ENCODE measurements around the gene TOMM20. TPM values are rescaled to one million over a fixed set of nuclear protein-coding genes. Genes with fewer than 3 reads are reported as not detected.
A peak's percentile ranks its signal among the peaks of the same experiment; 100 is the strongest.

TOMM20 gene
- total RNA-seq, 1 experiment from 2014 or later, result 184 TPM

DNA sequence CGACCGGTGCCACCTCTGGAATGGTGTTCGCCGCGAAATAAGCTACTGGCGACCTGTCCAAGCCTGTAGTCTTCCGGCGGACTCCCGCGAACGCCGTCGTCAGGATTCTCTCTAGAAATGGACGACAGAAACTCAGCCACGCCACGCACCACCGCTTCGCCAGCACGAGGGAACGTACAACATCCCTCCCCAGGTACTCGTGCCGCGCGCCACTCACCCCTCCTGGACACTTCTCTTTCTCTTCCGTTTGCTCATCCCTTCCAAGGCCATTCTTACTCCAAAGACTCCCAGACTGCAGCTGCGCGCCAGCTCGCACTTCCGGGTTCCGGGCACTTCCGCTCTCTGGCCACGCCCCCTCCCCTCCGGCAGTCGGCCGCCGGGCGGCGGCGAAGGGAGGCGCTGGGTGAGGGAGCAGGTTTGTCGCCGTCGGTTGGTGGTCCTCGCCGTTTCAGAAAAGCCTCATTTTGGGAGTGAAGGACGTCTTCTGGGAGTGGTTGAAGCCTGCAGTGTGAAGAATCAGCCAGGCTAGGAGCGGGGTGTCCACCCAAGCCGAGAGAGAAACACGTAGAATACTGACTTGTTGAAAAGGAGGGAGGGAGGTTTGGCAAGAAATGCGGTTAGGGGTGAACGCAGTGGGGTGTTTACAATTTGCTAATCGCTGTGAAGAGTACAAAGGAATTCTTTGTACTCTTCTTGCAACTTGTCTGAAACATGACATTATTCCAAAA, 32.5 kb upstream of the TOMM20 start, which contains the start of gene RBM34:
Gene RBM34, minus strand, starts transcription at position 294 of the 728 bp plus-strand sequence. Its CDS starts 24 bp downstream, at position 270.
- intact Hi-C loops (cut with micrococcal nuclease), result loop anchor here (10.0 kb wide), 1 partner anchor 254 kb away; no protein-coding TSS in a partner anchor
- H3K79me2 ChIP-seq (ENCODE audit: insufficient read depth, low read length), result peaks cover 41% of the 10 kb centered on the region
- no peaks in the 10 kb centered on the region for H4K20me1 ChIP-seq (ENCODE audit: insufficient read depth)
- DNase-seq (ENCODE audit: low read depth, low spot score) (peak; percentile 71), ATAC-seq (peak; percentile 92)
- ChIA-PET CTCF (interaction anchor here (0.6 kb wide), 1 partner anchor 256 kb away, joined by 3 read pairs; no protein-coding TSS in a partner anchor), RAD21 (ENCODE audit: low non-redundant PET in 1 of 2, low total read pairs in 2 of 2, uncharacterized antibody in 2 of 2, unreplicated experiment in 2 of 2) (no interaction called here), POLR2A (interaction anchor here (0.8 kb wide), 1 partner anchor 24 kb away, joined by 3 read pairs; no protein-coding TSS in a partner anchor)
- peaks cover 0 to 15% of the 10 kb centered on the region in 2 experiments; a peak in 2 of 4 replicates for H3K4me1 ChIP-seq (ENCODE audit: control insufficient read depth in 1 of 2, insufficient read depth in 2 of 2, low read length in 2 of 2)
- peak within 1 kb of the TSS; percentile 86 for H3K4me2 ChIP-seq (ENCODE audit: low read length)
- no peaks in the 10 kb centered on the region for H3K9me3 ChIP-seq (ENCODE audit: control insufficient read depth in 1 of 2, insufficient read depth in 1 of 2, low read depth in 1 of 2, low read length in 2 of 2)
- no TSS peak for BruUV-seq (replicated peaks)
- no peak within 1 kb of the TSS for H2AFZ ChIP-seq (ENCODE audit: low read depth, low read length, poor library complexity, severe bottlenecking)
- peak within 1 kb of the TSS; percentile 78 for H3K9ac ChIP-seq (ENCODE audit: low read length)
- H3K27me3 ChIP-seq (ENCODE audit: insufficient read depth, low read length), result no peaks in the 10 kb centered on the region
- peaks cover 8 to 22% of the 10 kb centered on the region in 2 experiments; a peak in 3 of 4 replicates for H3K36me3 ChIP-seq (ENCODE audit: control insufficient read depth in 1 of 2, insufficient read depth in 2 of 2, low read length in 2 of 2)
- no peaks in the 10 kb centered on the region for H3K9me2 ChIP-seq (ENCODE audit: insufficient read depth)
- H3K27ac ChIP-seq (ENCODE audit: low read depth, low read length), result peak within 1 kb of the TSS; percentile 64
- peak within 1 kb of the TSS; percentile 73 to 80 for H3K4me3 ChIP-seq (replicated peaks in 1 of 2; ENCODE audit: low read depth in 1 of 2, low read length in 2 of 2)
- TF ChIP-seq CEBPB (IDR thresholded peaks at IDR 0.05; ENCODE audit: low read depth), result no peak
- TF ChIP-seq, protein P1, sequence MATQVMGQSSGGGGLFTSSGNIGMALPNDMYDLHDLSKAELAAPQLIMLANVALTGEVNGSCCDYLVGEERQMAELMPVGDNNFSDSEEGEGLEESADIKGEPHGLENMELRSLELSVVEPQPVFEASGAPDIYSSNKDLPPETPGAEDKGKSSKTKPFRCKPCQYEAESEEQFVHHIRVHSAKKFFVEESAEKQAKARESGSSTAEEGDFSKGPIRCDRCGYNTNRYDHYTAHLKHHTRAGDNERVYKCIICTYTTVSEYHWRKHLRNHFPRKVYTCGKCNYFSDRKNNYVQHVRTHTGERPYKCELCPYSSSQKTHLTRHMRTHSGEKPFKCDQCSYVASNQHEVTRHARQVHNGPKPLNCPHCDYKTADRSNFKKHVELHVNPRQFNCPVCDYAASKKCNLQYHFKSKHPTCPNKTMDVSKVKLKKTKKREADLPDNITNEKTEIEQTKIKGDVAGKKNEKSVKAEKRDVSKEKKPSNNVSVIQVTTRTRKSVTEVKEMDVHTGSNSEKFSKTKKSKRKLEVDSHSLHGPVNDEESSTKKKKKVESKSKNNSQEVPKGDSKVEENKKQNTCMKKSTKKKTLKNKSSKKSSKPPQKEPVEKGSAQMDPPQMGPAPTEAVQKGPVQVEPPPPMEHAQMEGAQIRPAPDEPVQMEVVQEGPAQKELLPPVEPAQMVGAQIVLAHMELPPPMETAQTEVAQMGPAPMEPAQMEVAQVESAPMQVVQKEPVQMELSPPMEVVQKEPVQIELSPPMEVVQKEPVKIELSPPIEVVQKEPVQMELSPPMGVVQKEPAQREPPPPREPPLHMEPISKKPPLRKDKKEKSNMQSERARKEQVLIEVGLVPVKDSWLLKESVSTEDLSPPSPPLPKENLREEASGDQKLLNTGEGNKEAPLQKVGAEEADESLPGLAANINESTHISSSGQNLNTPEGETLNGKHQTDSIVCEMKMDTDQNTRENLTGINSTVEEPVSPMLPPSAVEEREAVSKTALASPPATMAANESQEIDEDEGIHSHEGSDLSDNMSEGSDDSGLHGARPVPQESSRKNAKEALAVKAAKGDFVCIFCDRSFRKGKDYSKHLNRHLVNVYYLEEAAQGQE (IDR thresholded peaks at IDR 0.05; ENCODE audit: low read depth), result no peak
- TF ChIP-seq EZH2 (IDR thresholded peaks at IDR 0.05), result no peak
- peak; percentile 69; the same call in 1 of the 2 replicates for TF ChIP-seq MAX (IDR thresholded peaks at IDR 0.05)
- no peak; the same call in 1 of the 2 replicates for TF ChIP-seq SRF (IDR thresholded peaks at IDR 0.05; ENCODE audit: low read depth)
- peak; percentile 97 for TF ChIP-seq POLR2A (IDR thresholded peaks at IDR 0.05; ENCODE audit: borderline replicate concordance, extremely low read depth, insufficient read depth, insufficient read length)
- TF ChIP-seq, protein P2, sequence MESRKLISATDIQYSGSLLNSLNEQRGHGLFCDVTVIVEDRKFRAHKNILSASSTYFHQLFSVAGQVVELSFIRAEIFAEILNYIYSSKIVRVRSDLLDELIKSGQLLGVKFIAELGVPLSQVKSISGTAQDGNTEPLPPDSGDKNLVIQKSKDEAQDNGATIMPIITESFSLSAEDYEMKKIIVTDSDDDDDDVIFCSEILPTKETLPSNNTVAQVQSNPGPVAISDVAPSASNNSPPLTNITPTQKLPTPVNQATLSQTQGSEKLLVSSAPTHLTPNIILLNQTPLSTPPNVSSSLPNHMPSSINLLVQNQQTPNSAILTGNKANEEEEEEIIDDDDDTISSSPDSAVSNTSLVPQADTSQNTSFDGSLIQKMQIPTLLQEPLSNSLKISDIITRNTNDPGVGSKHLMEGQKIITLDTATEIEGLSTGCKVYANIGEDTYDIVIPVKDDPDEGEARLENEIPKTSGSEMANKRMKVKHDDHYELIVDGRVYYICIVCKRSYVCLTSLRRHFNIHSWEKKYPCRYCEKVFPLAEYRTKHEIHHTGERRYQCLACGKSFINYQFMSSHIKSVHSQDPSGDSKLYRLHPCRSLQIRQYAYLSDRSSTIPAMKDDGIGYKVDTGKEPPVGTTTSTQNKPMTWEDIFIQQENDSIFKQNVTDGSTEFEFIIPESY (IDR thresholded peaks at IDR 0.05; ENCODE audit: extremely low read depth, insufficient replicate concordance, low read length), result peak; percentile 35
- TF ChIP-seq ZFX (IDR thresholded peaks at IDR 0.05), result no peak
- TF ChIP-seq CBX3 (IDR thresholded peaks at IDR 0.05; ENCODE audit: low read depth), result no peak; the same call in 1 of the 2 replicates
- TF ChIP-seq RAD21 (IDR thresholded peaks at IDR 0.05; ENCODE audit: low read depth), result no peak
- TF ChIP-seq EGR1 (IDR thresholded peaks at IDR 0.05; ENCODE audit: low read depth), result no peak
- no peak; the same call in 1 of the 2 replicates for TF ChIP-seq JUND (IDR thresholded peaks at IDR 0.05)
- no peak for TF ChIP-seq TCF7L2 (IDR thresholded peaks at IDR 0.05; ENCODE audit: borderline replicate concordance, extremely low read depth, insufficient read depth, insufficient read length)
- peak; percentile 92 for TF ChIP-seq SIN3A (IDR thresholded peaks at IDR 0.05; ENCODE audit: low read depth)
- peak; percentile 99 for TF ChIP-seq ELF1 (IDR thresholded peaks at IDR 0.05; ENCODE audit: borderline replicate concordance, low read depth)
- no peak for TF ChIP-seq EZH2phosphoT487 (IDR thresholded peaks at IDR 0.05; ENCODE audit: borderline replicate concordance)
- TF ChIP-seq, protein P3, sequence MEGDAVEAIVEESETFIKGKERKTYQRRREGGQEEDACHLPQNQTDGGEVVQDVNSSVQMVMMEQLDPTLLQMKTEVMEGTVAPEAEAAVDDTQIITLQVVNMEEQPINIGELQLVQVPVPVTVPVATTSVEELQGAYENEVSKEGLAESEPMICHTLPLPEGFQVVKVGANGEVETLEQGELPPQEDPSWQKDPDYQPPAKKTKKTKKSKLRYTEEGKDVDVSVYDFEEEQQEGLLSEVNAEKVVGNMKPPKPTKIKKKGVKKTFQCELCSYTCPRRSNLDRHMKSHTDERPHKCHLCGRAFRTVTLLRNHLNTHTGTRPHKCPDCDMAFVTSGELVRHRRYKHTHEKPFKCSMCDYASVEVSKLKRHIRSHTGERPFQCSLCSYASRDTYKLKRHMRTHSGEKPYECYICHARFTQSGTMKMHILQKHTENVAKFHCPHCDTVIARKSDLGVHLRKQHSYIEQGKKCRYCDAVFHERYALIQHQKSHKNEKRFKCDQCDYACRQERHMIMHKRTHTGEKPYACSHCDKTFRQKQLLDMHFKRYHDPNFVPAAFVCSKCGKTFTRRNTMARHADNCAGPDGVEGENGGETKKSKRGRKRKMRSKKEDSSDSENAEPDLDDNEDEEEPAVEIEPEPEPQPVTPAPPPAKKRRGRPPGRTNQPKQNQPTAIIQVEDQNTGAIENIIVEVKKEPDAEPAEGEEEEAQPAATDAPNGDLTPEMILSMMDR (IDR thresholded peaks at IDR 0.05 in 2 of 3, conservative IDR thresholded peaks at IDR 0.05 in 1 of 3; ENCODE audit: borderline replicate concordance in 1 of 3, insufficient read depth in 1 of 3, low read depth in 2 of 3, low read length in 2 of 3), result 0 out of 6 replicates have a peak, but pooled peaks of 1 of the 3 experiments have one; percentile 14
- TF ChIP-seq SP1 (IDR thresholded peaks at IDR 0.05; ENCODE audit: low read depth), result no peak; the same call in 1 of the 2 replicates
- no peak for TF ChIP-seq FOSL1 (IDR thresholded peaks at IDR 0.05; ENCODE audit: low read depth)
